ENCODE results near the gene CCDC148.

Gene CCDC148

DNA sequence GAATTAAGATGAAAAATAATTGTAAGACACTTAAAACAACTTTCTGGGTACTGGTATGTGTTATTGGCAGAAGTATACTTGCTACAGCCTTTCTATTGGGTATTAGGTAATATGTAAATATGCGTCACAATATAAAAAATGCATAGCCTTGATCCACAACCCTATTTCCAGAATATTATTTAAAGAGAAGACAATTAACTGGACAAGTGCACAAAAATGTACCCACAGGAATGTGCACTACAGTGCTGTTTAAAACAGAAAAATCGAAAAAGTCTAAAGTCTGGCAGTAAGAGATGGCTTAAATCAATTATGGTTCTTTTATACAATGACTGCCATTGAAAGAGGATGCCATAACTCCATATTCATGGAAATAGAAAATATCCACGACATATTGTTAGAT is 205.2 kb downstream of the CCDC148 start:
- Histone ChIP-seq H3K36me3 (ENCODE audit: insufficient read depth, low read length) (no peaks in the 10 kb centered on the region), H3K79me2 (ENCODE audit: insufficient read depth, low read length) (no peaks in the 10 kb centered on the region), H3K4me1 (ENCODE audit: insufficient read depth, low read length, severe bottlenecking) (no peaks in the 10 kb centered on the region), H3K27ac (ENCODE audit: low read depth, low read length, poor library complexity, severe bottlenecking) (no peak overlapping the region), H3K9me3 (ENCODE audit: low read length) (no peaks in the 10 kb centered on the region), H3K9ac (ENCODE audit: low read length) (no peak overlapping the region), H3F3A (ENCODE audit: insufficient read depth, low read length) (no peaks in the 10 kb centered on the region), H4K20me1 (ENCODE audit: insufficient read depth, low read length) (no peaks in the 10 kb centered on the region), H3K4me3 (ENCODE audit: low read depth, low read length, poor library complexity, severe bottlenecking) (no peak overlapping the region), H3K4me2 (ENCODE audit: low read length) (no peak overlapping the region), H3K27me3 (ENCODE audit: insufficient read depth, low read length) (no peaks in the 10 kb centered on the region), H2AFZ (ENCODE audit: low read length) (no peak overlapping the region), H3K9me2 (ENCODE audit: low read depth, low read length) (no peaks in the 10 kb centered on the region)
- no peak for TF ChIP-seq EZH2 (IDR thresholded peaks at IDR 0.05; ENCODE audit: borderline replicate concordance, low read length)
- TF ChIP-seq, protein P1, sequence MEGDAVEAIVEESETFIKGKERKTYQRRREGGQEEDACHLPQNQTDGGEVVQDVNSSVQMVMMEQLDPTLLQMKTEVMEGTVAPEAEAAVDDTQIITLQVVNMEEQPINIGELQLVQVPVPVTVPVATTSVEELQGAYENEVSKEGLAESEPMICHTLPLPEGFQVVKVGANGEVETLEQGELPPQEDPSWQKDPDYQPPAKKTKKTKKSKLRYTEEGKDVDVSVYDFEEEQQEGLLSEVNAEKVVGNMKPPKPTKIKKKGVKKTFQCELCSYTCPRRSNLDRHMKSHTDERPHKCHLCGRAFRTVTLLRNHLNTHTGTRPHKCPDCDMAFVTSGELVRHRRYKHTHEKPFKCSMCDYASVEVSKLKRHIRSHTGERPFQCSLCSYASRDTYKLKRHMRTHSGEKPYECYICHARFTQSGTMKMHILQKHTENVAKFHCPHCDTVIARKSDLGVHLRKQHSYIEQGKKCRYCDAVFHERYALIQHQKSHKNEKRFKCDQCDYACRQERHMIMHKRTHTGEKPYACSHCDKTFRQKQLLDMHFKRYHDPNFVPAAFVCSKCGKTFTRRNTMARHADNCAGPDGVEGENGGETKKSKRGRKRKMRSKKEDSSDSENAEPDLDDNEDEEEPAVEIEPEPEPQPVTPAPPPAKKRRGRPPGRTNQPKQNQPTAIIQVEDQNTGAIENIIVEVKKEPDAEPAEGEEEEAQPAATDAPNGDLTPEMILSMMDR (IDR thresholded peaks at IDR 0.05; ENCODE audit: low read length), result no peak

GRCh38 chr2:158243392-158243791 is 213.2 kb downstream of the CCDC148 start:
- Histone ChIP-seq H3K9ac (ENCODE audit: low read length) (no peak overlapping the region), H3K4me1 (ENCODE audit: insufficient read depth, low read length, severe bottlenecking) (no peaks in the 10 kb centered on the region), H3F3A (ENCODE audit: insufficient read depth, low read length) (no peaks in the 10 kb centered on the region), H3K9me2 (ENCODE audit: low read depth, low read length) (no peaks in the 10 kb centered on the region), H3K9me3 (ENCODE audit: low read length) (no peaks in the 10 kb centered on the region), H3K27ac (ENCODE audit: low read depth, low read length, poor library complexity, severe bottlenecking) (no peak overlapping the region), H2AFZ (ENCODE audit: low read length) (no peak overlapping the region), H4K20me1 (ENCODE audit: insufficient read depth, low read length) (no peaks in the 10 kb centered on the region), H3K4me2 (ENCODE audit: low read length) (no peak overlapping the region), H3K79me2 (ENCODE audit: insufficient read depth, low read length) (no peaks in the 10 kb centered on the region), H3K36me3 (ENCODE audit: insufficient read depth, low read length) (no peaks in the 10 kb centered on the region), H3K4me3 (ENCODE audit: low read depth, low read length, poor library complexity, severe bottlenecking) (no peak overlapping the region), H3K27me3 (ENCODE audit: insufficient read depth, low read length) (no peaks in the 10 kb centered on the region)
- no peak for TF ChIP-seq EZH2 (IDR thresholded peaks at IDR 0.05; ENCODE audit: borderline replicate concordance, low read length)
- TF ChIP-seq, protein P1 (IDR thresholded peaks at IDR 0.05; ENCODE audit: low read length), result no peak

- Histone ChIP-seq H3K36me3 (ENCODE audit: insufficient read depth, low read length) (no peaks in the 10 kb centered on the region), H3F3A (ENCODE audit: insufficient read depth, low read length) (no peaks in the 10 kb centered on the region), H4K20me1 (ENCODE audit: insufficient read depth, low read length) (no peaks in the 10 kb centered on the region), H3K4me3 (ENCODE audit: low read depth, low read length, poor library complexity, severe bottlenecking) (no peak overlapping the region), H3K4me2 (ENCODE audit: low read length) (no peak overlapping the region), H3K4me1 (ENCODE audit: insufficient read depth, low read length, severe bottlenecking) (no peaks in the 10 kb centered on the region), H3K79me2 (ENCODE audit: insufficient read depth, low read length) (no peaks in the 10 kb centered on the region), H3K27me3 (ENCODE audit: insufficient read depth, low read length) (no peaks in the 10 kb centered on the region), H3K9ac (ENCODE audit: low read length) (no peak overlapping the region), H3K9me3 (ENCODE audit: low read length) (no peaks in the 10 kb centered on the region), H2AFZ (ENCODE audit: low read length) (no peak overlapping the region), H3K9me2 (ENCODE audit: low read depth, low read length) (no peaks in the 10 kb centered on the region), H3K27ac (ENCODE audit: low read depth, low read length, poor library complexity, severe bottlenecking) (no peak overlapping the region)
- no peak for TF ChIP-seq EZH2 (IDR thresholded peaks at IDR 0.05; ENCODE audit: borderline replicate concordance, low read length)
- TF ChIP-seq, protein P1 (IDR thresholded peaks at IDR 0.05; ENCODE audit: low read length), result no peak
These were observed 214.3 kb downstream of the CCDC148 start for GRCh38 chr2:158242280-158242679.
